Panc1 (cell line): ENCODE measurements around the gene PIP4K2A. TPM values are rescaled to one million over a fixed set of nuclear protein-coding genes. Genes with fewer than 3 reads are reported as not detected.

Experiments
- ATAC-seq: fragments of 200-7000 bp; cut with Tn5 transposase; 2 replicates; pipeline ENCODE4 v1.9.1; 2020; ENCODE audit warnings: mild to moderate bottlenecking, moderate library complexity
- BruUV-seq: library from RNA; stranded (reverse); fragments of 400-500 nt; replicated peaks from 2 replicates; lab custom pipeline; 2021; lab: Mats Ljungman, UMichigan
- CTCF ChIA-PET: fragments of 300-600 bp; sonication (Branson Sonifier 250); formaldehyde crosslinking; loops from one replicate; lab custom pipeline; 2022; ENCODE audit warnings: antibody characterized with exemption; lab: Charles Lee
- POLR2A ChIA-PET: fragments of 300-600 bp; sonication (Branson Sonifier 250); formaldehyde crosslinking; loops from one replicate; lab custom pipeline; 2022; ENCODE audit warnings: antibody characterized with exemption; lab: Charles Lee
- DNase-seq: peaks from one replicate; pipeline ENCODE4 v3.0.0-alpha.2; 2010; ENCODE audit warnings: low read depth, low spot score
- H3K27ac ChIP-seq: 2 replicates; pipeline ENCODE4 v1.5.1; 2011; ENCODE audit warnings: mild to moderate bottlenecking, low read length, inconsistent platforms
- H3K27me3 ChIP-seq: fragments of 200-500 bp; sonication (Bioruptor generic); 2 replicates; pipeline ENCODE4 v1.6.0; 2014; ENCODE audit warnings: low read length, inconsistent platforms; ENCODE audit not compliant: control insufficient read depth, insufficient read depth
- H3K36me3 ChIP-seq: fragments of 200-500 bp; sonication (Bioruptor generic); 2 replicates; pipeline ENCODE4 v1.5.1; 2014; ENCODE audit warnings: inconsistent platforms, mild to moderate bottlenecking, low read length, moderate library complexity; ENCODE audit not compliant: control insufficient read depth, insufficient read depth
- H3K4me1 ChIP-seq: 2 replicates; pipeline ENCODE4 v1.5.1; 2011; ENCODE audit warnings: inconsistent platforms, mild to moderate bottlenecking, low read length, moderate library complexity; ENCODE audit not compliant: control insufficient read depth, insufficient read depth
- H3K4me3 ChIP-seq, 2 experiments: 2 replicates each; pipeline ENCODE4 v1.5.1; 2011 to 2012; ENCODE audit warnings: low read depth in 2 of 2, low read length in 2 of 2, mild to moderate bottlenecking in 2 of 2, inconsistent platforms in 1 of 2, moderate library complexity in 1 of 2
- H3K9me3 ChIP-seq: fragments of 200-500 bp; sonication (Bioruptor generic); 2 replicates; pipeline ENCODE4 v1.5.1; 2014; ENCODE audit warnings: low read depth, mild to moderate bottlenecking, inconsistent platforms, low read length, moderate library complexity; ENCODE audit not compliant: control insufficient read depth, insufficient read depth
- POLR2AphosphoS5 ChIP-seq: IDR thresholded peaks from 2 replicates; pipeline ENCODE4 v1.6.1; 2012; ENCODE audit warnings: mild to moderate bottlenecking, low read depth, low read length, moderate library complexity
- SIN3A ChIP-seq: IDR thresholded peaks from 2 replicates; pipeline ENCODE4 v1.6.1; 2012; ENCODE audit warnings: low read depth, mild to moderate bottlenecking, low read length, moderate library complexity, borderline replicate concordance; ENCODE audit not compliant: insufficient read depth
- TCF7L2 ChIP-seq: IDR thresholded peaks from 2 replicates; pipeline ENCODE4 v1.6.1; 2011; ENCODE audit warnings: mild to moderate bottlenecking, low read depth, low read length, inconsistent platforms
- in situ Hi-C: cut with HindIII; loops from 2 replicates; pipeline ENCODE4 v1.10.0; 2016; ENCODE audit warnings: low sequenced_read_pairs, low pct_unique_long_range_greater_than_20kb
- intact Hi-C: fragments of 100-400 bp; cut with micrococcal nuclease; formaldehyde crosslinking; loops from one replicate; pipeline ENCODE4 v1.10.0; 2022; ENCODE audit not compliant: unreplicated experiment
- total RNA-seq: library from RNA; stranded (reverse); gene quantifications from one replicate; pipeline ENCODE4 v1.2.1, GENCODE V29; 2021; ENCODE audit not compliant: unreplicated experiment
- TF ChIP-seq, protein P1 (sequence below): fragments of 450-650 bp; IDR thresholded peaks from 2 replicates; pipeline ENCODE4 v1.5.1; 2017; ENCODE audit warnings: mild to moderate bottlenecking
- TF ChIP-seq, protein P2 (sequence below), 2 experiments: IDR thresholded peaks; 2 replicates each; pipeline ENCODE4 v1.6.1; 2011 to 2012; ENCODE audit warnings: low read depth in 2 of 2, control low read depth in 1 of 2, low read length in 1 of 2, mild to moderate bottlenecking in 1 of 2, moderate library complexity in 1 of 2; ENCODE audit not compliant: insufficient read depth in 1 of 2

Gene PIP4K2A
- total RNA-seq, 1 experiment from 2014 or later: 25.2 TPM

DNA sequence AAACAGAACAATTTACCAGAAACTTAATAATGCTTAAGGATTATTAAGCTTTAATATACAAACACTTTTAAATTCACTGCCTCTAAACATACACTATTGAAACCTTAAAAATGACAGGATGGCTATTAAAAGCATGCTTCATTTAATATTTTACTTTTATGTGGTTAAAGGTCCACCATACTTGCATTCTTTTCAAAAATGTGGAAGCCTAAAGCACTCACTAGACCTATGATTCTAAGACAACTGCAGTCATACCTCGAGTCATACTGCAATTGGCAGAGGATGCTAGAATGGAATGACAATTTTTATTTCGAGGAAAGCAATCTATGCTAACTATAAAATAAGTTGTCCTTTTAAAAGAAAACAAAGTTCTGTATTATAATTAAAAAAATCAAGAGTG lies 85.3 kb downstream of the PIP4K2A start:
- Histone ChIP-seq H3K27me3 (no peaks in the 10 kb centered on the region), H3K36me3 (no peaks in the 10 kb centered on the region), H3K27ac (no peak overlapping the region), H3K9me3 (no peaks in the 10 kb centered on the region), H3K4me1 (peaks cover 37% of the 10 kb centered on the region), H3K4me3 (no peak overlapping the region)
- TF ChIP-seq SIN3A (no peak), POLR2AphosphoS5 (no peak), TCF7L2 (no peak)
- TF ChIP-seq, protein P1, sequence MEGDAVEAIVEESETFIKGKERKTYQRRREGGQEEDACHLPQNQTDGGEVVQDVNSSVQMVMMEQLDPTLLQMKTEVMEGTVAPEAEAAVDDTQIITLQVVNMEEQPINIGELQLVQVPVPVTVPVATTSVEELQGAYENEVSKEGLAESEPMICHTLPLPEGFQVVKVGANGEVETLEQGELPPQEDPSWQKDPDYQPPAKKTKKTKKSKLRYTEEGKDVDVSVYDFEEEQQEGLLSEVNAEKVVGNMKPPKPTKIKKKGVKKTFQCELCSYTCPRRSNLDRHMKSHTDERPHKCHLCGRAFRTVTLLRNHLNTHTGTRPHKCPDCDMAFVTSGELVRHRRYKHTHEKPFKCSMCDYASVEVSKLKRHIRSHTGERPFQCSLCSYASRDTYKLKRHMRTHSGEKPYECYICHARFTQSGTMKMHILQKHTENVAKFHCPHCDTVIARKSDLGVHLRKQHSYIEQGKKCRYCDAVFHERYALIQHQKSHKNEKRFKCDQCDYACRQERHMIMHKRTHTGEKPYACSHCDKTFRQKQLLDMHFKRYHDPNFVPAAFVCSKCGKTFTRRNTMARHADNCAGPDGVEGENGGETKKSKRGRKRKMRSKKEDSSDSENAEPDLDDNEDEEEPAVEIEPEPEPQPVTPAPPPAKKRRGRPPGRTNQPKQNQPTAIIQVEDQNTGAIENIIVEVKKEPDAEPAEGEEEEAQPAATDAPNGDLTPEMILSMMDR: no peak
- TF ChIP-seq, protein P2, sequence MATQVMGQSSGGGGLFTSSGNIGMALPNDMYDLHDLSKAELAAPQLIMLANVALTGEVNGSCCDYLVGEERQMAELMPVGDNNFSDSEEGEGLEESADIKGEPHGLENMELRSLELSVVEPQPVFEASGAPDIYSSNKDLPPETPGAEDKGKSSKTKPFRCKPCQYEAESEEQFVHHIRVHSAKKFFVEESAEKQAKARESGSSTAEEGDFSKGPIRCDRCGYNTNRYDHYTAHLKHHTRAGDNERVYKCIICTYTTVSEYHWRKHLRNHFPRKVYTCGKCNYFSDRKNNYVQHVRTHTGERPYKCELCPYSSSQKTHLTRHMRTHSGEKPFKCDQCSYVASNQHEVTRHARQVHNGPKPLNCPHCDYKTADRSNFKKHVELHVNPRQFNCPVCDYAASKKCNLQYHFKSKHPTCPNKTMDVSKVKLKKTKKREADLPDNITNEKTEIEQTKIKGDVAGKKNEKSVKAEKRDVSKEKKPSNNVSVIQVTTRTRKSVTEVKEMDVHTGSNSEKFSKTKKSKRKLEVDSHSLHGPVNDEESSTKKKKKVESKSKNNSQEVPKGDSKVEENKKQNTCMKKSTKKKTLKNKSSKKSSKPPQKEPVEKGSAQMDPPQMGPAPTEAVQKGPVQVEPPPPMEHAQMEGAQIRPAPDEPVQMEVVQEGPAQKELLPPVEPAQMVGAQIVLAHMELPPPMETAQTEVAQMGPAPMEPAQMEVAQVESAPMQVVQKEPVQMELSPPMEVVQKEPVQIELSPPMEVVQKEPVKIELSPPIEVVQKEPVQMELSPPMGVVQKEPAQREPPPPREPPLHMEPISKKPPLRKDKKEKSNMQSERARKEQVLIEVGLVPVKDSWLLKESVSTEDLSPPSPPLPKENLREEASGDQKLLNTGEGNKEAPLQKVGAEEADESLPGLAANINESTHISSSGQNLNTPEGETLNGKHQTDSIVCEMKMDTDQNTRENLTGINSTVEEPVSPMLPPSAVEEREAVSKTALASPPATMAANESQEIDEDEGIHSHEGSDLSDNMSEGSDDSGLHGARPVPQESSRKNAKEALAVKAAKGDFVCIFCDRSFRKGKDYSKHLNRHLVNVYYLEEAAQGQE (IDR thresholded peaks at IDR 0.05; ENCODE audit: insufficient read depth in 1 of 2, low read depth in 2 of 2, low read length in 1 of 2): no peak
- ChIA-PET CTCF (interaction anchor here (0.7 kb wide), 1 partner anchor 132 kb away, joined by 3 read pairs; no protein-coding TSS in a partner anchor), POLR2A (no interaction called here)
- DNase-seq (no peak), ATAC-seq (no peak)
- no TSS peak for BruUV-seq
- intact Hi-C loops (no loop called here), in situ Hi-C loops (no loop called here)

DNA sequence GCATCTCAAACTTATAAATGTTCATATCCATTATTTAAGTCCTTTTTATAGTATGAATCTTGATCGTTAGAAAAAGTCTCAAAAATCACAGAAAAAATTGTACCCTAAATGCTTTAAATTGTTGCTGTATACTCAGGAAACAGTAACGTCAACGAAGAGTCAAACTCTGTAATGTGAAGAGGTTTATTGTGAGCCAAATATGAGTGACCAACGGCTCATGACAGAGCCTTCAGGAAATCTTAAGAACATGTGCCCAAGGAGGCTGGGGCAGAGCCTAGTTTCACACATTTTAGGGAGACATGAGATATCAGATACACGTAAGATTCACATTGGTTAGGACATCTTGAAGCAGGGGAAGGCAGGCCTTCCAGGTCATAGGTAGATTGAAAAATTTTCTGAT lies 86.1 kb downstream of the PIP4K2A start:
- Histone ChIP-seq H3K9me3 (no peaks in the 10 kb centered on the region), H3K36me3 (no peaks in the 10 kb centered on the region), H3K4me3 (no peak overlapping the region), H3K27me3 (no peaks in the 10 kb centered on the region), H3K27ac (no peak overlapping the region), H3K4me1 (peaks cover 45% of the 10 kb centered on the region)
- CTCF ChIA-PET: no interaction called here
- POLR2A ChIA-PET: no interaction called here
- intact Hi-C loops: no loop called here
- no TSS peak for BruUV-seq
- no peak for ATAC-seq
- in situ Hi-C loops: no loop called here
- no peak for DNase-seq
- TF ChIP-seq, protein P2 (IDR thresholded peaks at IDR 0.05; ENCODE audit: insufficient read depth in 1 of 2, low read depth in 2 of 2, low read length in 1 of 2): no peak
- TF ChIP-seq, protein P1: no peak
- TF ChIP-seq SIN3A (no peak), TCF7L2 (no peak), POLR2AphosphoS5 (no peak)
